HG02938 (cell line): ENCODE results near the gene IPCEF1.

Source experiments
- ATAC-seq: cut with Tn5 transposase; IDR thresholded peaks from one replicate; pipeline ENCODE4 v1.9.1; 2021; ENCODE audit warnings: mild to moderate bottlenecking, moderate library complexity; ENCODE audit not compliant: unreplicated experiment

IPCEF1 gene

GRCh38 chr6:154169193-154169847, 187.3 kb downstream of the IPCEF1 start:
- no peak for ATAC-seq

- ATAC-seq: no peak
Measured at GRCh38 chr6:154167126-154167525, 189.5 kb downstream of the IPCEF1 start.

GRCh38 chr6:154166140-154166539, 190.5 kb downstream of the IPCEF1 start:
- no peak for ATAC-seq

GRCh38 chr6:154165478-154165877, 191.1 kb downstream of the IPCEF1 start:
- ATAC-seq: no peak

- no peak for ATAC-seq
Measured at GRCh38 chr6:154164397-154164796, 192.2 kb downstream of the IPCEF1 start.

- peak; percentile 78 for ATAC-seq
Measured at GRCh38 chr6:154161689-154162088, 194.9 kb downstream of the IPCEF1 start.

- ATAC-seq: no peak
Measured at GRCh38 chr6:154159126-154159525, 197.5 kb downstream of the IPCEF1 start.

- no peak for ATAC-seq
Measured at GRCh38 chr6:154157706-154158105, 198.9 kb downstream of the IPCEF1 start.

GRCh38 chr6:154157082-154157481, 199.5 kb downstream of the IPCEF1 start:
- peak; percentile 47 for ATAC-seq

- peak; percentile 77 for ATAC-seq
Measured at GRCh38 chr6:154156135-154156896, 200.3 kb downstream of the IPCEF1 start.

GRCh38 chr6:154154389-154154967, 202.1 kb downstream of the IPCEF1 start:
- ATAC-seq: no peak

GRCh38 chr6:154143753-154144152, 212.8 kb downstream of the IPCEF1 start:
- no peak for ATAC-seq

GRCh38 chr6:154140743-154141142, 215.9 kb downstream of the IPCEF1 start:
- ATAC-seq: no peak

- no peak for ATAC-seq
Measured at GRCh38 chr6:154139892-154140291, 216.7 kb downstream of the IPCEF1 start.

GRCh38 chr6:154138793-154139192, 217.8 kb downstream of the IPCEF1 start:
- no peak for ATAC-seq

GRCh38 chr6:154134471-154135147, 222.0 kb downstream of the IPCEF1 start:
- no peak for ATAC-seq

GRCh38 chr6:154127657-154128056, 228.9 kb downstream of the IPCEF1 start:
- ATAC-seq: no peak

GRCh38 chr6:154125421-154125820, 231.2 kb downstream of the IPCEF1 start:
- ATAC-seq: no peak

- no peak for ATAC-seq
Measured at GRCh38 chr6:154123155-154123956, 233.2 kb downstream of the IPCEF1 start.

GRCh38 chr6:154122195-154122925, 234.2 kb downstream of the IPCEF1 start:
- no peak for ATAC-seq
